Mesothelial cell of epicardium (in vitro differentiated cells): ENCODE data around the gene TMEM125. TPM values are rescaled to one million over a fixed set of nuclear protein-coding genes. Genes with fewer than 3 reads are reported as not detected.

Source experiments
- DNase-seq, 2 experiments: peaks; one replicate each; pipeline ENCODE4 v3.0.0; 2021; ENCODE audit warnings: low spot score in 2 of 2; ENCODE audit not compliant: unreplicated experiment in 2 of 2
- H3K27ac Mint-ChIP-seq: 2 replicates; pipeline ENCODE4 v1.8.0; 2021; ENCODE audit warnings: mixed read lengths
- H3K27me3 Mint-ChIP-seq: 2 replicates; pipeline ENCODE4 v1.8.0; 2021; ENCODE audit warnings: low read depth, mixed read lengths
- H3K36me3 Mint-ChIP-seq: 2 replicates; pipeline ENCODE4 v1.8.0; 2021; ENCODE audit warnings: mixed read lengths
- H3K4me1 Mint-ChIP-seq: 2 replicates; pipeline ENCODE4 v1.8.0; 2021; ENCODE audit warnings: mixed read lengths
- H3K4me3 Mint-ChIP-seq: 2 replicates; pipeline ENCODE4 v1.8.0; 2021; ENCODE audit warnings: mild to moderate bottlenecking, moderate library complexity, mixed read lengths
- H3K9me3 Mint-ChIP-seq: 2 replicates; pipeline ENCODE4 v1.8.0; 2021; ENCODE audit warnings: mixed read lengths
- CTCF ChIP-seq: fragments of 200-600 bp; sonication (generic); IDR thresholded peaks from one replicate; pipeline ENCODE4 v1.5.0; 2021; ENCODE audit warnings: antibody characterized with exemption; ENCODE audit not compliant: unreplicated experiment
- total RNA-seq: library from RNA; stranded (reverse); gene quantifications from 3 replicates; pipeline ENCODE4 v1.2.1, GENCODE V29; 2021

Gene TMEM125
- total RNA-seq, 1 donor from 2014 or later: 9.2 TPM

DNA sequence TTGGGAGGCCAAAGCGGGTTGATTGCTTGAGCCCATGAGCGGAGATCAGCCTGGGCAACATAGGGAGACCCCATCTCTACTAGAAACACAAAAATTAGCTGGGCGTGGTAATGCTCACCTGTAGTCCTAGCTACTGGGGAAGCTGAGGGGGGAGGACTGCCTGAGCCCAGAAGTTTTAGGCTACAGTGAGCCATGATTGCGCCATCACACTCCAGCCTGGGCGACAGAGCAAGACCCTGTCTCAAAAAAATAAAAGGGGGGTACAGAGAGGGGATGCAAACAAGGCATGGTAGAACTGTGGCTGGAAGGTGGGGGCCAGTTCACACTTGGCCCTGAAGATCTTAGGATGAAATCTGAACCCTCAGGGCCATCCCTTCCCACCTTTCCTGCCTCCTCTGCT, 16.8 kb downstream of the TMEM125 start:
- Mint-ChIP-seq H3K4me3 (peak overlapping the region; percentile 77), H3K27ac (no peak overlapping the region)

GRCh38 chr1:43288058-43288784, 18.4 kb downstream of the TMEM125 start:
- Mint-ChIP-seq H3K36me3 (no peaks in the 10 kb centered on the region), H3K4me1 (peaks cover 19% of the 10 kb centered on the region), H3K4me3 (no peak overlapping the region), H3K27me3 (peaks cover 5% of the 10 kb centered on the region), H3K9me3 (no peaks in the 10 kb centered on the region), H3K27ac (no peak overlapping the region)
- no peak for TF ChIP-seq CTCF
- DNase-seq: no peak

More for the DNA sequence above, 16.8 kb downstream of the TMEM125 start:
- Mint-ChIP-seq H3K36me3 (no peaks in the 10 kb centered on the region), H3K4me1 (peaks cover 19% of the 10 kb centered on the region), H3K27me3 (peaks cover 5% of the 10 kb centered on the region), H3K9me3 (no peaks in the 10 kb centered on the region)
- DNase-seq: no peak
- TF ChIP-seq CTCF: no peak

DNA sequence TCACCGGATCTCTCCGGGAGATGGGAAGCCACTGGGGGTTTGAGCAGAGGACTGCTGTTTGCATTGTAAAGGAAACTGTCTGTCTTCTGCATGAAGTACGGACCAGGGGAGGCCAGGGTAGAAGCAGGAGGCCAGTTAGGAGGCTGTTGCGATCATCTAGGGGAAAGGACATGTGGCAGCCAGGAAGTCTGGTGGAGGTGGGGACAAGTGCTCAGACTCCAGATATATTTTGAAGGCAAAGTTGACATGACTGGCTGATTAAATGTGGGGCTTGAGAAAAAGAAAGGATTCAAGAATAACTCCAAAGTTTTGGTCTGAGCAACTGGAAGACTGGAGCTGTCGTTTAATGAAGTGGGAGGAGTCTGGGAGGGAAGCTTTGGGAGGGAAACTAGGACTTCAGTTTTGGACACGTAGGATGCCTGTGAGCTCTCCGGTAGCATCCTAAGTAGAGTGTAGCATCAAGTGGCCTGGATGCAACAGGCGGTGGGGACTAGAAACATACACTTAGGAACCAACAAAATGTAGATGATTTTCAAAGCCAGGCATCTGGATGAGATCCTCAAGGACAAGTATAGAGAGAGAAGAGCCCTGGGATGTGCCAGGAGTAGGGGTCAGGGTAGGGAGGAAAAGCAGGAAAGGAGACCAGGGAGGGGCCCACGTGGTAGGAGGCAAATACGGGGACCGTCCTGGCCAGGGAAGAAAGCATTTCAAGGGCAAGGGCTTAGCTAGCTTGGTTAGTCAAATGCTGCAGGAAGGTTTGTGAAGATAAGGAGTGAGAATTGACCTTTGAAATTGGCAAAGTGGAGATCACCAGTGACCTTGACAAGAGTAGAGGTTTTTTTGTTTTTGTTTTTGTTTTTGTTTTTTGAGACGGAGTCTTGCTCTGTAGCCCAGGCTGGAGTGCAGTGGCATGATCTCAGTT, 19.3 kb downstream of the TMEM125 start:
- Mint-ChIP-seq H3K4me3 (no peak overlapping the region), H3K27ac (no peak overlapping the region), H3K9me3 (no peaks in the 10 kb centered on the region), H3K4me1 (peaks cover 19% of the 10 kb centered on the region), H3K36me3 (no peaks in the 10 kb centered on the region), H3K27me3 (peaks cover 5% of the 10 kb centered on the region)
- no peak for DNase-seq
- no peak for TF ChIP-seq CTCF

DNA sequence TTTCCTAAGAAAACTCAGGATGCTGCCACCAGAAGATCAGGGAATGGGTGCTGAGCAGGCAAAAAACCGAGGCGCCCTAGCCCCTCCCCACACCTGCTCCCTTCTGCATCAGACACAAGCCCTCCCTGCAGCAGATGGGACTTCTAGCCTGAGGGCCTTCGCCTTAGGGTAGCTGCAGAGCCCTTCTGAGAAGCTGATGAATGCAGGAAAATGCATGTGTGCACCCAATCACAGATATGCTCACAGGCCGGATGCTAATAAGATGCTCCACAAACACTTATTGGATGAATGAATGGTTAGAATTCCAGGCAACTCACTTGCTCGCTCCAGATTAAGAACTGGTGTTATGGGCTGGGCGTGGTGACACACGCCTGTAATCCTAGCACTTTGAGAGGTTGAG, 22.4 kb downstream of the TMEM125 start:
- Mint-ChIP-seq H3K4me3 (no peak overlapping the region), H3K36me3 (no peaks in the 10 kb centered on the region), H3K9me3 (no peaks in the 10 kb centered on the region), H3K4me1 (peaks cover 13% of the 10 kb centered on the region), H3K27ac (no peak overlapping the region), H3K27me3 (peaks cover 2% of the 10 kb centered on the region)
- no peak for DNase-seq
- TF ChIP-seq CTCF: no peak

- Mint-ChIP-seq H3K4me3 (no peak overlapping the region), H3K27me3 (no peaks in the 10 kb centered on the region), H3K36me3 (no peaks in the 10 kb centered on the region), H3K9me3 (no peaks in the 10 kb centered on the region), H3K4me1 (peaks cover 13% of the 10 kb centered on the region), H3K27ac (no peak overlapping the region)
- DNase-seq: no peak
- no peak for TF ChIP-seq CTCF
Observed at GRCh38 chr1:43292679-43293078, 22.9 kb downstream of the TMEM125 start.
